A673 (cell line): Measurements from ENCODE around the gene GRIK5. TPM values are rescaled to one million over a fixed set of nuclear protein-coding genes. Genes with fewer than 3 reads are reported as not detected.

ENCODE experiments used
- BruUV-seq: library from RNA; stranded (reverse); fragments of 400-500 nt; replicated peaks from 2 replicates; lab custom pipeline; 2021; lab: Mats Ljungman, UMichigan
- CTCF ChIA-PET: fragments of 300-600 bp; sonication (Branson Sonifier 250); formaldehyde crosslinking; loops from one replicate; lab custom pipeline; 2022; ENCODE audit warnings: antibody characterized with exemption; lab: Charles Lee
- POLR2A ChIA-PET: fragments of 300-600 bp; sonication (Branson Sonifier 250); formaldehyde crosslinking; loops from one replicate; lab custom pipeline; 2022; ENCODE audit warnings: antibody characterized with exemption; ENCODE audit not compliant: low non-redundant PET; lab: Charles Lee
- DNase-seq: peaks from one replicate; pipeline ENCODE4 v3.0.0-alpha.2; 2015; ENCODE audit warnings: low spot score
- H3K27ac ChIP-seq: fragments of 200-600 bp; sonication (generic); 2 replicates; pipeline ENCODE4 v1.5.1; 2016; ENCODE audit warnings: mixed run types, low read depth, mild to moderate bottlenecking, mixed read lengths, antibody characterized with exemption, low read length; ENCODE audit not compliant: poor library complexity, severe bottlenecking
- H3K27me3 ChIP-seq: fragments of 200-600 bp; sonication (generic); replicated peaks from 2 replicates; pipeline ENCODE4 v1.6.1; 2017; ENCODE audit warnings: mixed run types, low read depth, mild to moderate bottlenecking, mixed read lengths, antibody characterized with exemption, low read length; ENCODE audit not compliant: insufficient read depth, poor library complexity
- H3K36me3 ChIP-seq: fragments of 200-600 bp; sonication (generic); 2 replicates; pipeline ENCODE4 v1.6.1; 2016; ENCODE audit warnings: mixed run types, mild to moderate bottlenecking, mixed read lengths, antibody characterized with exemption, low read length; ENCODE audit not compliant: insufficient read depth, poor library complexity, severe bottlenecking
- H3K4me1 ChIP-seq: fragments of 200-600 bp; sonication (generic); 2 replicates; pipeline ENCODE4 v1.6.1; 2017; ENCODE audit warnings: mixed run types, mild to moderate bottlenecking, mixed read lengths, antibody characterized with exemption, low read length; ENCODE audit not compliant: insufficient read depth, poor library complexity, severe bottlenecking
- H3K4me3 ChIP-seq: fragments of 200-600 bp; sonication (generic); 2 replicates; pipeline ENCODE4 v1.5.1; 2016; ENCODE audit warnings: low read depth, mixed run types, mild to moderate bottlenecking, mixed read lengths, low read length; ENCODE audit not compliant: poor library complexity, severe bottlenecking
- H3K9me3 ChIP-seq: fragments of 200-600 bp; sonication (generic); 2 replicates; pipeline ENCODE4 v1.6.1; 2016; ENCODE audit warnings: mixed run types, low read depth, mild to moderate bottlenecking, mixed read lengths, antibody characterized with exemption, low read length; ENCODE audit not compliant: poor library complexity, severe bottlenecking
- CTCF ChIP-seq: fragments of 300-800, 200-600 bp; sonication (generic); conservative IDR thresholded peaks from 2 replicates; pipeline ENCODE4 v1.5.1; 2017; ENCODE audit warnings: low read depth, mild to moderate bottlenecking, antibody characterized with exemption, low read length, moderate library complexity, mixed read lengths
- EZH2 ChIP-seq: fragments of 200-600 bp; sonication (generic); IDR thresholded peaks from 2 replicates; pipeline ENCODE4 v1.6.1; 2017; ENCODE audit warnings: borderline replicate concordance, low read depth, mild to moderate bottlenecking, mixed read lengths, antibody characterized with exemption, low read length; ENCODE audit not compliant: poor library complexity, severe bottlenecking
- intact Hi-C: fragments of 100-400 bp; cut with micrococcal nuclease; formaldehyde crosslinking; loops from one replicate; pipeline ENCODE4 v1.10.0; 2022; ENCODE audit not compliant: unreplicated experiment
- total RNA-seq: library from RNA; stranded (reverse); gene quantifications from 2 replicates; pipeline ENCODE4 v1.2.3, GENCODE V29; 2021

Gene GRIK5
- total RNA-seq, 1 experiment from 2014 or later, result 24.0 TPM

GRCh38 chr19:42022616-42023015, 47.4 kb downstream of the GRIK5 start:
- Histone ChIP-seq H3K4me3 (no peak overlapping the region), H3K27me3 (no peaks in the 10 kb centered on the region), H3K9me3 (no peaks in the 10 kb centered on the region), H3K27ac (no peak overlapping the region), H3K36me3 (no peaks in the 10 kb centered on the region), H3K4me1 (no peaks in the 10 kb centered on the region)
- TF ChIP-seq CTCF, result no peak
- TF ChIP-seq EZH2, result no peak
- no peak for DNase-seq
- ChIA-PET CTCF (no interaction called here), POLR2A (no interaction called here)
- no TSS peak for BruUV-seq
- intact Hi-C loops, result no loop called here

GRCh38 chr19:42021185-42021584, 48.8 kb downstream of the GRIK5 start:
- H3K27ac ChIP-seq, result no peak overlapping the region
- ChIA-PET CTCF (interaction anchor here (1.4 kb wide), 1 partner anchor 14 kb away, joined by 7 read pairs; no protein-coding TSS in a partner anchor), POLR2A (no interaction called here)
- intact Hi-C loops, result no loop called here
- H3K27me3 ChIP-seq, result no peaks in the 10 kb centered on the region
- H3K4me3 ChIP-seq, result no peak overlapping the region
- H3K4me1 ChIP-seq, result no peaks in the 10 kb centered on the region
- H3K9me3 ChIP-seq, result no peaks in the 10 kb centered on the region
- H3K36me3 ChIP-seq, result no peaks in the 10 kb centered on the region
- BruUV-seq, result no TSS peak
- no peak for DNase-seq
- TF ChIP-seq EZH2 (no peak), CTCF (no peak)

- no peaks in the 10 kb centered on the region for H3K36me3 ChIP-seq
- intact Hi-C loops, result no loop called here
- no TSS peak for BruUV-seq
- no peaks in the 10 kb centered on the region for H3K4me1 ChIP-seq
- H3K27me3 ChIP-seq, result no peaks in the 10 kb centered on the region
- H3K27ac ChIP-seq, result no peak overlapping the region
- CTCF ChIA-PET, result no interaction called here
- no peak for TF ChIP-seq EZH2
- no peak for TF ChIP-seq CTCF
- no peak for DNase-seq
- no peak overlapping the region for H3K4me3 ChIP-seq
- POLR2A ChIA-PET, result no interaction called here
- H3K9me3 ChIP-seq, result no peaks in the 10 kb centered on the region
Observed at GRCh38 chr19:42018503-42019193, 51.4 kb downstream of the GRIK5 start.
